GM12878 (cell line): ENCODE measurements around the gene REEP3. TPM values are rescaled to one million over a fixed set of nuclear protein-coding genes. Genes with fewer than 3 reads are reported as not detected.

Experiments used
- ATAC-seq: fragments of 200-7000 bp; cut with Tn5 transposase; 3 replicates; pipeline ENCODE4 v1.9.1; 2020; ENCODE audit warnings: mild to moderate bottlenecking, moderate library complexity
- BruUV-seq: library from RNA; stranded (reverse); fragments of 400-500 nt; replicated peaks from 2 replicates; lab custom pipeline; 2021; lab: Mats Ljungman, UMichigan
- CTCF ChIA-PET: fragments of 300-600 bp; sonication (Branson Sonifier 250); formaldehyde crosslinking; extraction: SDS; loops from one replicate; lab custom pipeline; 2021; ENCODE audit warnings: inconsistent platforms; lab: Yijun Ruan, JAX
- POLR2A ChIA-PET: fragments of 350-600 bp; formaldehyde crosslinking; extraction: SDS; loops from one replicate; lab custom pipeline; 2021; ENCODE audit warnings: inconsistent platforms; lab: Charles Lee
- RAD21 ChIA-PET: fragments of 300-600 bp; sonication (Branson Sonifier 250); formaldehyde crosslinking; loops from one replicate; lab custom pipeline; 2023; ENCODE audit warnings: antibody characterized with exemption; ENCODE audit not compliant: unreplicated experiment; lab: Charles Lee
- SMC1A ChIA-PET: fragments of 300-600 bp; sonication (Branson Sonifier 250); formaldehyde crosslinking; loops from one replicate; lab custom pipeline; 2023; ENCODE audit not compliant: unreplicated experiment, uncharacterized antibody; lab: Charles Lee
- DNase-seq: peaks from one replicate; pipeline ENCODE4 v3.0.0-alpha.2; 2011; ENCODE audit warnings: low read depth, low spot score
- FAIRE-seq: peaks from 3 replicates; lab custom pipeline; 2011; peaks lifted over from hg19 to GRCh38; lab: Jason Lieb, UNC
- H2AFZ ChIP-seq: 2 replicates; pipeline ENCODE4 v1.6.0; 2011; ENCODE audit warnings: low read depth, low read length, control low read depth; ENCODE audit not compliant: control insufficient read depth
- H3K27ac ChIP-seq: 2 replicates; pipeline ENCODE4 v1.5.1; 2011; ENCODE audit warnings: control low read depth; ENCODE audit not compliant: control insufficient read depth, insufficient read depth
- H3K27me3 ChIP-seq, 2 experiments: replicated peaks in 1 of 2; 2 replicates each; pipeline versions ENCODE4 v1.6.0 to v1.6.1; 2011; ENCODE audit warnings: low read length in 1 of 2; ENCODE audit not compliant: control insufficient read depth in 2 of 2, insufficient read depth in 2 of 2
- H3K36me3 ChIP-seq, 2 experiments: 2 replicates each; pipeline ENCODE4 v1.5.1; 2011; ENCODE audit warnings: low read length in 1 of 2; ENCODE audit not compliant: control insufficient read depth in 2 of 2, insufficient read depth in 2 of 2
- H3K4me1 ChIP-seq: 2 replicates; pipeline ENCODE4 v1.6.1; 2011; ENCODE audit warnings: mild to moderate bottlenecking, low read length, moderate library complexity, mixed read lengths; ENCODE audit not compliant: control insufficient read depth, insufficient read depth
- H3K4me2 ChIP-seq: 2 replicates; pipeline ENCODE4 v1.6.0; 2011; ENCODE audit warnings: control low read depth; ENCODE audit not compliant: control insufficient read depth, insufficient read depth
- H3K4me3 ChIP-seq: fragments of 200-600 bp; sonication (generic); 2 replicates; pipeline ENCODE4 v1.5.1; 2016
- H3K79me2 ChIP-seq: 2 replicates; pipeline ENCODE4 v1.6.0; 2011; ENCODE audit warnings: low read length; ENCODE audit not compliant: control insufficient read depth, insufficient read depth
- H3K9ac ChIP-seq: 2 replicates; pipeline ENCODE4 v1.8.0; 2011; ENCODE audit warnings: low read length, control low read depth, mixed read lengths; ENCODE audit not compliant: control insufficient read depth, insufficient read depth
- H3K9me3 ChIP-seq: replicated peaks from 3 replicates; pipeline ENCODE4 v1.5.1; 2011; ENCODE audit warnings: mild to moderate bottlenecking, low read length; ENCODE audit not compliant: control insufficient read depth, insufficient read depth
- H4K20me1 ChIP-seq: 2 replicates; pipeline ENCODE4 v1.6.0; 2011; ENCODE audit not compliant: control insufficient read depth, insufficient read depth
- CBX3 ChIP-seq: fragments of 200-600 bp; sonication (generic); IDR thresholded peaks from 2 replicates; pipeline ENCODE4 v1.6.1; 2016; ENCODE audit warnings: low read depth, borderline replicate concordance
- NR2C2 ChIP-seq: IDR thresholded peaks from 2 replicates; pipeline ENCODE4 v1.6.1; 2011; ENCODE audit warnings: borderline replicate concordance, low read depth; ENCODE audit not compliant: control insufficient read depth, insufficient read length
- PML ChIP-seq: IDR thresholded peaks from 2 replicates; pipeline ENCODE4 v1.6.1; 2012; ENCODE audit warnings: low read length, inconsistent platforms
- SMARCA5 ChIP-seq: fragments of 450-650 bp; IDR thresholded peaks from 2 replicates; pipeline ENCODE4 v1.6.1; 2017; ENCODE audit warnings: mild to moderate bottlenecking
- TBL1XR1 ChIP-seq: IDR thresholded peaks from 2 replicates; pipeline ENCODE4 v1.6.1; 2012; ENCODE audit warnings: low read depth, low read length, improper control_type of control experiment
- TCF3 ChIP-seq: IDR thresholded peaks from 2 replicates; pipeline ENCODE4 v1.6.1; 2012; ENCODE audit warnings: low read depth, mild to moderate bottlenecking, low read length, borderline replicate concordance; ENCODE audit not compliant: insufficient read depth
- WGBS: methylation state at CpG from one replicate; pipeline ENCODE4 v1.1.6; 2016; ENCODE audit warnings: low lambda C conversion rate; ENCODE audit not compliant: insufficient replicate concordance, insufficient coverage; ENCODE audit errors: missing lambda C conversion rate; 5-methylcytosine and 5-hydroxymethylcytosine counted together
- in situ Hi-C: fragments of 300-500 bp; cut with MboI; formaldehyde crosslinking; loops from 9 replicates; pipeline ENCODE4 v1.14.3; 2018; ENCODE audit warnings: mixed read lengths
- intact Hi-C: fragments of 100-400 bp; cut with micrococcal nuclease; formaldehyde crosslinking; loops from one replicate; pipeline ENCODE4 v1.14.2; 2022; ENCODE audit not compliant: unreplicated experiment
- polyA plus RNA-seq, 11 experiments: library from polyadenylated mRNA; depleted of rRNA in 4 of 11; unstranded in 6 of 11; stranded (reverse) in 5 of 11; fragments of >200 nt; fragmentation: Nextera tagmentation in 4 of 11; fragmentation: Illumina TruSeq in 1 of 11; extraction: Ambion mirVana in 4 of 11; extraction: Trizol in 1 of 11; gene quantifications; 1 replicate in 1 of 11; 2 replicates in 10 of 11; pipeline versions ENCODE4 v1.2.1 to v1.2.3, GENCODE V29; 2011 to 2016; ENCODE audit warnings: inconsistent platforms in 2 of 11, missing spikeins in 2 of 11, low read depth in 1 of 11
- total RNA-seq, 4 experiments: library from RNA; depleted of rRNA in 3 of 4; stranded (reverse); fragments of >200 nt in 3 of 4; fragmentation: Illumina TruSeq in 1 of 4; extraction: Trizol in 1 of 4; gene quantifications; 2 replicates each; pipeline versions ENCODE4 v1.2.1 to v1.2.3, GENCODE V29; 2013 to 2021
- TF ChIP-seq, protein P1 (sequence below): fragments of 450-650 bp; IDR thresholded peaks from 2 replicates; pipeline ENCODE4 v1.6.1; 2017; ENCODE audit warnings: mild to moderate bottlenecking, moderate library complexity
- TF ChIP-seq, protein P2 (sequence below): fragments of 450-650 bp; IDR thresholded peaks from 2 replicates; pipeline ENCODE4 v1.6.1; 2018; ENCODE audit warnings: borderline replicate concordance, mild to moderate bottlenecking; ENCODE audit not compliant: partially characterized antibody

The REEP3 gene
- total and polyA plus RNA-seq, 10 of the 15 experiments (the other 5 are each of a cell fraction or from before 2014, with no cell fraction given) = 4.9 to 25.9 (median 16.2) TPM

DNA sequence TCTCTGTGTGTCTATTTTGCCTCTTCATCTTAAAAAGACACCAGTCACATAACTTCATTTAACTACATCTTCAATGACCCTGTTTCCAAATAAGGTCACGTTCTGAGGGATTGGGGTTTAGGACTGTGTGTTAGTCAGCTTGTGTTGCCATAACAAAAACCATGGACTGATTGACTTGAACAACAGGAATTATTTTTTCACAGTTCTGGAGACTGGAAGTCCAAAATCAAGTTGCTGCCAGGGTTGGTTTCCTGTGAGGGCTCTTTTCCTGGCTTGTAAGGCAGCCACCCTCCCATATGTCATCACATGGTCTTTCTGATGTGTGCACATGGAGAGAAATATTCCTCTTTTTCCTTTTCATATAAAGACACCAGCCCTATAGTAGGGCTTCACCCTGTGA, 55.3 kb downstream of the REEP3 start (continued):
- TF ChIP-seq, protein P1, sequence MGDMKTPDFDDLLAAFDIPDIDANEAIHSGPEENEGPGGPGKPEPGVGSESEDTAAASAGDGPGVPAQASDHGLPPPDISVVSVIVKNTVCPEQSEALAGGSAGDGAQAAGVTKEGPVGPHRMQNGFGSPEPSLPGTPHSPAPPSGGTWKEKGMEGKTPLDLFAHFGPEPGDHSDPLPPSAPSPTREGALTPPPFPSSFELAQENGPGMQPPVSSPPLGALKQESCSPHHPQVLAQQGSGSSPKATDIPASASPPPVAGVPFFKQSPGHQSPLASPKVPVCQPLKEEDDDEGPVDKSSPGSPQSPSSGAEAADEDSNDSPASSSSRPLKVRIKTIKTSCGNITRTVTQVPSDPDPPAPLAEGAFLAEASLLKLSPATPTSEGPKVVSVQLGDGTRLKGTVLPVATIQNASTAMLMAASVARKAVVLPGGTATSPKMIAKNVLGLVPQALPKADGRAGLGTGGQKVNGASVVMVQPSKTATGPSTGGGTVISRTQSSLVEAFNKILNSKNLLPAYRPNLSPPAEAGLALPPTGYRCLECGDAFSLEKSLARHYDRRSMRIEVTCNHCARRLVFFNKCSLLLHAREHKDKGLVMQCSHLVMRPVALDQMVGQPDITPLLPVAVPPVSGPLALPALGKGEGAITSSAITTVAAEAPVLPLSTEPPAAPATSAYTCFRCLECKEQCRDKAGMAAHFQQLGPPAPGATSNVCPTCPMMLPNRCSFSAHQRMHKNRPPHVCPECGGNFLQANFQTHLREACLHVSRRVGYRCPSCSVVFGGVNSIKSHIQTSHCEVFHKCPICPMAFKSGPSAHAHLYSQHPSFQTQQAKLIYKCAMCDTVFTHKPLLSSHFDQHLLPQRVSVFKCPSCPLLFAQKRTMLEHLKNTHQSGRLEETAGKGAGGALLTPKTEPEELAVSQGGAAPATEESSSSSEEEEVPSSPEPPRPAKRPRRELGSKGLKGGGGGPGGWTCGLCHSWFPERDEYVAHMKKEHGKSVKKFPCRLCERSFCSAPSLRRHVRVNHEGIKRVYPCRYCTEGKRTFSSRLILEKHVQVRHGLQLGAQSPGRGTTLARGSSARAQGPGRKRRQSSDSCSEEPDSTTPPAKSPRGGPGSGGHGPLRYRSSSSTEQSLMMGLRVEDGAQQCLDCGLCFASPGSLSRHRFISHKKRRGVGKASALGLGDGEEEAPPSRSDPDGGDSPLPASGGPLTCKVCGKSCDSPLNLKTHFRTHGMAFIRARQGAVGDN = no peak
- TF ChIP-seq, protein P2, sequence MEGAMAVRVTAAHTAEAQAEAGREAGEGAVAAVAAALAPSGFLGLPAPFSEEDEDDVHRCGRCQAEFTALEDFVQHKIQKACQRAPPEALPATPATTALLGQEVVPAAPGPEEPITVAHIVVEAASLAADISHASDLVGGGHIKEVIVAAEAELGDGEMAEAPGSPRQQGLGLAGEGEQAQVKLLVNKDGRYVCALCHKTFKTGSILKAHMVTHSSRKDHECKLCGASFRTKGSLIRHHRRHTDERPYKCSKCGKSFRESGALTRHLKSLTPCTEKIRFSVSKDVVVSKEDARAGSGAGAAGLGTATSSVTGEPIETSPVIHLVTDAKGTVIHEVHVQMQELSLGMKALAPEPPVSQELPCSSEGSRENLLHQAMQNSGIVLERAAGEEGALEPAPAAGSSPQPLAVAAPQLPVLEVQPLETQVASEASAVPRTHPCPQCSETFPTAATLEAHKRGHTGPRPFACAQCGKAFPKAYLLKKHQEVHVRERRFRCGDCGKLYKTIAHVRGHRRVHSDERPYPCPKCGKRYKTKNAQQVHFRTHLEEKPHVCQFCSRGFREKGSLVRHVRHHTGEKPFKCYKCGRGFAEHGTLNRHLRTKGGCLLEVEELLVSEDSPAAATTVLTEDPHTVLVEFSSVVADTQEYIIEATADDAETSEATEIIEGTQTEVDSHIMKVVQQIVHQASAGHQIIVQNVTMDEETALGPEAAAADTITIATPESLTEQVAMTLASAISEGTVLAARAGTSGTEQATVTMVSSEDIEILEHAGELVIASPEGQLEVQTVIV = no peak

DNA sequence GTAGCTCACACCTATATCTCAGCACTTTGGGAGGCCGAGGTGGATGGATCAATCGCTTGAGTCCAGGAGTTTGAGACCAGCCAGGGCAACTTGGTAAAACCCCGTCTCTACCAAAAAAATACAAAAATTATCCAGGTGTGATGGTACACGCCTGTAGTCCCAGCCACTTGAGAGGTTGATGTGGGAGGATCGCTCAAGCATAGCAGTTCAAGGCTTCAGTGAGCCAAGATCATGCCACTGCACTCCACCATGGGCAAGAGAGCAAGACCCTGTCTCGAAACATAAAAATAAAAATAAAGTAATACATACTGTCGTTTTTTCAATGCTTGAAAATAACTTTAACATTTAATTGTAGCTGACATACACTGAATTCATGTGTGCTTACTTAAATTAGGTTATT, 57.3 kb downstream of the REEP3 start:
- ATAC-seq = no peak
- CTCF ChIA-PET = interaction anchor here (1.6 kb wide), 1 partner anchor 142 kb away, joined by 5 read pairs; no protein-coding TSS in a partner anchor
- TF ChIP-seq SMARCA5 (no peak), CBX3 (no peak), TCF3 (no peak), PML (no peak), TBL1XR1 (no peak), NR2C2 (no peak)
- H3K27me3 ChIP-seq = no peaks in the 10 kb centered on the region
- RAD21 ChIA-PET = no interaction called here
- intact Hi-C loops = no loop called here
- 75% methylated on average over 7 of the region's 7 CpGs for WGBS
- H3K79me2 ChIP-seq = no peaks in the 10 kb centered on the region
- DNase-seq = no peak
- no peak overlapping the region for H2AFZ ChIP-seq
- in situ Hi-C loops = no loop called here
- no peaks in the 10 kb centered on the region for H4K20me1 ChIP-seq
- H3K27ac ChIP-seq = no peak overlapping the region
- no peaks in the 10 kb centered on the region for H3K4me1 ChIP-seq
- H3K36me3 ChIP-seq = peaks cover 0 to 3% of the 10 kb centered on the region in 2 experiments; a peak in 1 of 4 replicates
- POLR2A ChIA-PET = interaction anchor here (0.6 kb wide), 1 partner anchor 254 kb away, joined by 6 read pairs; no protein-coding TSS in a partner anchor
- FAIRE-seq = no peak
- BruUV-seq = no TSS peak
- no peak overlapping the region for H3K9ac ChIP-seq
- no peaks in the 10 kb centered on the region for H3K9me3 ChIP-seq
- no peak overlapping the region for H3K4me3 ChIP-seq
- SMC1A ChIA-PET = no interaction called here
- no peak overlapping the region for H3K4me2 ChIP-seq
